ENCODE results near the gene PURA.
"Not testable (repeated sequence)": the region's sequence is repeated elsewhere in the genome, so short reads cannot be mapped to it uniquely, and the experiment has no call there.

The PURA gene

GRCh38 chr5:140141241-140141640, 27.3 kb downstream of the PURA start:
- no peak for DNase-seq

- no peak for DNase-seq
Measured at GRCh38 chr5:140142246-140142645, 28.3 kb downstream of the PURA start.

GRCh38 chr5:140142856-140143255, 28.9 kb downstream of the PURA start:
- DNase-seq = no peak

- no peak for DNase-seq
Measured at GRCh38 chr5:140143521-140144258, 29.8 kb downstream of the PURA start.

GRCh38 chr5:140145256-140145655, 31.3 kb downstream of the PURA start:
- DNase-seq = no peak

GRCh38 chr5:140145818-140146522, 32.1 kb downstream of the PURA start:
- DNase-seq = no peak

- DNase-seq = no peak
Measured at GRCh38 chr5:140146523-140146842, 32.6 kb downstream of the PURA start.

GRCh38 chr5:140147460-140147859, 33.6 kb downstream of the PURA start:
- DNase-seq = no peak

GRCh38 chr5:140148508-140148907, 34.6 kb downstream of the PURA start:
- no peak for DNase-seq

- DNase-seq = no peak
Measured at GRCh38 chr5:140150201-140150600, 36.3 kb downstream of the PURA start.

GRCh38 chr5:140151144-140152021, 37.5 kb downstream of the PURA start:
- peak; percentile 39 for DNase-seq

- no peak for DNase-seq
Measured at GRCh38 chr5:140152022-140152999, 38.4 kb downstream of the PURA start.

GRCh38 chr5:140153255-140153654, 39.3 kb downstream of the PURA start:
- DNase-seq = no peak

- DNase-seq = no peak
Measured at GRCh38 chr5:140153905-140154304, 40.0 kb downstream of the PURA start.

- not testable (repeated sequence) for DNase-seq
Measured at GRCh38 chr5:140154710-140155381, 40.9 kb downstream of the PURA start.

- DNase-seq = peak; percentile 42
Measured at GRCh38 chr5:140157032-140157781, 43.3 kb downstream of the PURA start.

- no peak for DNase-seq
Measured at GRCh38 chr5:140159014-140159927, 45.4 kb downstream of the PURA start.

- no peak for DNase-seq
Measured at GRCh38 chr5:140162275-140162674, 48.4 kb downstream of the PURA start.

GRCh38 chr5:140162781-140163180, 48.9 kb downstream of the PURA start:
- DNase-seq = no peak
